HG03520 (cell line): Measurements from ENCODE around the gene CEMP1.

Experiments
- ATAC-seq: cut with Tn5 transposase; IDR thresholded peaks from one replicate; pipeline ENCODE4 v1.9.1; 2021; ENCODE audit warnings: mild to moderate bottlenecking, moderate library complexity; ENCODE audit not compliant: unreplicated experiment

The CEMP1 gene

GRCh38 chr16:2505695-2506094, 25.5 kb downstream of the CEMP1 start:
- ATAC-seq, result no peak

- no peak for ATAC-seq
Measured at GRCh38 chr16:2501946-2502895, 29.0 kb downstream of the CEMP1 start.

GRCh38 chr16:2500918-2501750, 30.1 kb downstream of the CEMP1 start:
- ATAC-seq, result no peak

GRCh38 chr16:2500430-2500917, 30.7 kb downstream of the CEMP1 start:
- no peak for ATAC-seq

GRCh38 chr16:2499890-2500429, 31.2 kb downstream of the CEMP1 start:
- no peak for ATAC-seq

GRCh38 chr16:2499454-2499853, 31.8 kb downstream of the CEMP1 start:
- no peak for ATAC-seq

GRCh38 chr16:2498531-2499253, 32.5 kb downstream of the CEMP1 start:
- no peak for ATAC-seq

- ATAC-seq, result no peak
Measured at GRCh38 chr16:2497695-2498484, 33.3 kb downstream of the CEMP1 start.

- no peak for ATAC-seq
Measured at GRCh38 chr16:2497116-2497630, 34.0 kb downstream of the CEMP1 start.

- ATAC-seq, result no peak
Measured at GRCh38 chr16:2496223-2497115, 34.7 kb downstream of the CEMP1 start.

GRCh38 chr16:2495041-2495440, 36.2 kb downstream of the CEMP1 start:
- ATAC-seq, result no peak

- no peak for ATAC-seq
Measured at GRCh38 chr16:2494616-2495015, 36.6 kb downstream of the CEMP1 start.

GRCh38 chr16:2493605-2494004, 37.6 kb downstream of the CEMP1 start:
- no peak for ATAC-seq

- no peak for ATAC-seq
Measured at GRCh38 chr16:2492292-2492691, 38.9 kb downstream of the CEMP1 start.

GRCh38 chr16:2490190-2491105, 40.8 kb downstream of the CEMP1 start:
- no peak for ATAC-seq

GRCh38 chr16:2489581-2489980, 41.6 kb downstream of the CEMP1 start:
- no peak for ATAC-seq

GRCh38 chr16:2487903-2488531, 43.2 kb downstream of the CEMP1 start:
- ATAC-seq, result no peak
